OCI-LY1 (cell line): ENCODE results near the gene HNRNPM.

Source experiments
- H2AFZ ChIP-seq: fragments of 200-600 bp; sonication (generic), shearing (Covaris generic); 2 replicates; pipeline ENCODE4 v1.6.0; 2014; ENCODE audit warnings: antibody characterized with exemption, mild to moderate bottlenecking, low read length
- H3F3A ChIP-seq: fragments of 200-600 bp; sonication (generic), shearing (Covaris generic); 2 replicates; pipeline ENCODE4 v1.6.0; 2014; ENCODE audit warnings: mild to moderate bottlenecking, antibody characterized with exemption, low read length, moderate library complexity; ENCODE audit not compliant: insufficient read depth
- H3K27ac ChIP-seq: fragments of 200-600 bp; sonication (generic); 2 replicates; pipeline ENCODE4 v1.5.1; 2014; ENCODE audit warnings: low read length, mixed run types, mild to moderate bottlenecking, low read depth; ENCODE audit not compliant: poor library complexity, severe bottlenecking
- H3K27me3 ChIP-seq: fragments of 200-600 bp; sonication (generic); 2 replicates; pipeline ENCODE4 v1.6.0; 2014; ENCODE audit warnings: antibody characterized with exemption, mild to moderate bottlenecking, low read length, moderate library complexity; ENCODE audit not compliant: insufficient read depth
- H3K36me3 ChIP-seq: fragments of 200-600 bp; sonication (generic); 2 replicates; pipeline ENCODE4 v1.6.1; 2014; ENCODE audit warnings: mild to moderate bottlenecking, antibody characterized with exemption, low read length, moderate library complexity, mixed read lengths; ENCODE audit not compliant: insufficient read depth
- H3K4me1 ChIP-seq: fragments of 200-600 bp; sonication (generic); 2 replicates; pipeline ENCODE4 v1.5.1; 2014; ENCODE audit warnings: mild to moderate bottlenecking, low read length, moderate library complexity; ENCODE audit not compliant: insufficient read depth, severe bottlenecking
- H3K4me2 ChIP-seq: fragments of 200-600 bp; sonication (generic), shearing (Covaris generic); 2 replicates; pipeline ENCODE4 v1.6.1; 2014; ENCODE audit warnings: low read length
- H3K4me3 ChIP-seq: fragments of 200-600 bp; sonication (generic); 2 replicates; pipeline ENCODE4 v1.5.1; 2014; ENCODE audit warnings: low read length, low read depth, mild to moderate bottlenecking, mixed read lengths; ENCODE audit not compliant: poor library complexity, severe bottlenecking
- H3K79me2 ChIP-seq: fragments of 200-600 bp; shearing (Covaris generic); 2 replicates; pipeline ENCODE4 v1.6.1; 2016; ENCODE audit warnings: mixed run types, low read length, mixed read lengths; ENCODE audit not compliant: insufficient read depth
- H3K9ac ChIP-seq: fragments of 200-600 bp; sonication (generic), shearing (Covaris generic); 2 replicates; pipeline ENCODE4 v1.6.1; 2014; ENCODE audit warnings: mild to moderate bottlenecking, low read length, mixed read lengths
- H3K9me2 ChIP-seq: fragments of 200-600 bp; sonication (generic), shearing (Covaris generic); 2 replicates; pipeline ENCODE4 v1.6.1; 2014; ENCODE audit warnings: low read depth, mild to moderate bottlenecking, low read length, mixed read lengths
- H3K9me3 ChIP-seq: fragments of 200-600 bp; shearing (Covaris generic); 2 replicates; pipeline ENCODE4 v1.6.1; 2014; ENCODE audit warnings: low read length, mixed read lengths
- H4K20me1 ChIP-seq: fragments of 200-600 bp; sonication (generic), shearing (Covaris generic); 2 replicates; pipeline ENCODE4 v1.6.0; 2016; ENCODE audit warnings: mild to moderate bottlenecking, low read length; ENCODE audit not compliant: insufficient read depth
- EZH2 ChIP-seq: fragments of 200-600 bp; sonication (generic), shearing (Covaris generic); IDR thresholded peaks from 2 replicates; pipeline ENCODE4 v1.8.0; 2017; ENCODE audit warnings: borderline replicate concordance, mixed run types, mild to moderate bottlenecking, antibody characterized with exemption, low read length, moderate library complexity, mixed read lengths
- TF ChIP-seq, protein P1 (sequence below): fragments of 200-600 bp; sonication (generic), shearing (Covaris generic); IDR thresholded peaks from 2 replicates; pipeline ENCODE4 v1.5.1; 2017; ENCODE audit warnings: mild to moderate bottlenecking, antibody characterized with exemption, low read length, moderate library complexity, mixed read lengths

Gene HNRNPM, protein sequence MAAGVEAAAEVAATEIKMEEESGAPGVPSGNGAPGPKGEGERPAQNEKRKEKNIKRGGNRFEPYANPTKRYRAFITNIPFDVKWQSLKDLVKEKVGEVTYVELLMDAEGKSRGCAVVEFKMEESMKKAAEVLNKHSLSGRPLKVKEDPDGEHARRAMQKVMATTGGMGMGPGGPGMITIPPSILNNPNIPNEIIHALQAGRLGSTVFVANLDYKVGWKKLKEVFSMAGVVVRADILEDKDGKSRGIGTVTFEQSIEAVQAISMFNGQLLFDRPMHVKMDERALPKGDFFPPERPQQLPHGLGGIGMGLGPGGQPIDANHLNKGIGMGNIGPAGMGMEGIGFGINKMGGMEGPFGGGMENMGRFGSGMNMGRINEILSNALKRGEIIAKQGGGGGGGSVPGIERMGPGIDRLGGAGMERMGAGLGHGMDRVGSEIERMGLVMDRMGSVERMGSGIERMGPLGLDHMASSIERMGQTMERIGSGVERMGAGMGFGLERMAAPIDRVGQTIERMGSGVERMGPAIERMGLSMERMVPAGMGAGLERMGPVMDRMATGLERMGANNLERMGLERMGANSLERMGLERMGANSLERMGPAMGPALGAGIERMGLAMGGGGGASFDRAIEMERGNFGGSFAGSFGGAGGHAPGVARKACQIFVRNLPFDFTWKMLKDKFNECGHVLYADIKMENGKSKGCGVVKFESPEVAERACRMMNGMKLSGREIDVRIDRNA

GRCh38 chr19:8444677-8445487, at the start of gene HNRNPM:
HNRNPM (plus strand) TSS chr19:8444975; CDS start chr19:8444999, 24 bp downstream.
- no peaks in the 10 kb centered on the region for H3F3A ChIP-seq
- TF ChIP-seq, protein P1, sequence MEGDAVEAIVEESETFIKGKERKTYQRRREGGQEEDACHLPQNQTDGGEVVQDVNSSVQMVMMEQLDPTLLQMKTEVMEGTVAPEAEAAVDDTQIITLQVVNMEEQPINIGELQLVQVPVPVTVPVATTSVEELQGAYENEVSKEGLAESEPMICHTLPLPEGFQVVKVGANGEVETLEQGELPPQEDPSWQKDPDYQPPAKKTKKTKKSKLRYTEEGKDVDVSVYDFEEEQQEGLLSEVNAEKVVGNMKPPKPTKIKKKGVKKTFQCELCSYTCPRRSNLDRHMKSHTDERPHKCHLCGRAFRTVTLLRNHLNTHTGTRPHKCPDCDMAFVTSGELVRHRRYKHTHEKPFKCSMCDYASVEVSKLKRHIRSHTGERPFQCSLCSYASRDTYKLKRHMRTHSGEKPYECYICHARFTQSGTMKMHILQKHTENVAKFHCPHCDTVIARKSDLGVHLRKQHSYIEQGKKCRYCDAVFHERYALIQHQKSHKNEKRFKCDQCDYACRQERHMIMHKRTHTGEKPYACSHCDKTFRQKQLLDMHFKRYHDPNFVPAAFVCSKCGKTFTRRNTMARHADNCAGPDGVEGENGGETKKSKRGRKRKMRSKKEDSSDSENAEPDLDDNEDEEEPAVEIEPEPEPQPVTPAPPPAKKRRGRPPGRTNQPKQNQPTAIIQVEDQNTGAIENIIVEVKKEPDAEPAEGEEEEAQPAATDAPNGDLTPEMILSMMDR, result no peak
- TF ChIP-seq EZH2, result no peak
- H3K9me3 ChIP-seq, result no peaks in the 10 kb centered on the region
- H3K9me2 ChIP-seq, result no peaks in the 10 kb centered on the region
- peaks cover 49% of the 10 kb centered on the region for H3K79me2 ChIP-seq
- H3K4me2 ChIP-seq, result peak within 1 kb of the TSS; percentile 98
- peaks cover 3% of the 10 kb centered on the region; the same call in 1 of the 2 replicates for H4K20me1 ChIP-seq
- peak within 1 kb of the TSS; percentile 87; the same call in 1 of the 2 replicates for H2AFZ ChIP-seq
- H3K36me3 ChIP-seq, result peaks cover 28% of the 10 kb centered on the region; the same call in 1 of the 2 replicates
- H3K4me3 ChIP-seq, result peak within 1 kb of the TSS; percentile 91
- H3K27ac ChIP-seq, result peak within 1 kb of the TSS; percentile 26
- H3K27me3 ChIP-seq, result no peaks in the 10 kb centered on the region
- H3K4me1 ChIP-seq, result peaks cover 43% of the 10 kb centered on the region
- H3K9ac ChIP-seq, result peak within 1 kb of the TSS; percentile 94

- no peak overlapping the region for H3K27ac ChIP-seq
Measured at GRCh38 chr19:8395621-8396082, 49.1 kb upstream of the HNRNPM start.

More at GRCh38 chr19:8395621-8396082, 49.1 kb upstream of the HNRNPM start:
- H3F3A ChIP-seq, result no peaks in the 10 kb centered on the region; the same call in 1 of the 2 replicates
- no peak overlapping the region for H3K9ac ChIP-seq
- H3K4me1 ChIP-seq, result peaks cover 17% of the 10 kb centered on the region
- H3K4me2 ChIP-seq, result no peak overlapping the region
- H3K36me3 ChIP-seq, result peaks cover 5% of the 10 kb centered on the region; the same call in 1 of the 2 replicates
- H3K9me3 ChIP-seq, result no peaks in the 10 kb centered on the region
- no peak overlapping the region for H2AFZ ChIP-seq
- TF ChIP-seq, protein P1, result no peak
- no peak for TF ChIP-seq EZH2
- H3K9me2 ChIP-seq, result no peaks in the 10 kb centered on the region
- no peak overlapping the region for H3K4me3 ChIP-seq
- H4K20me1 ChIP-seq, result no peaks in the 10 kb centered on the region
- H3K27me3 ChIP-seq, result no peaks in the 10 kb centered on the region
- 0 out of 2 replicates have a peak, but pooled peaks cover 3% of the 10 kb centered on the region for H3K79me2 ChIP-seq
